Measurements from ENCODE around the gene SLC35C1.

SLC35C1 gene

DNA sequence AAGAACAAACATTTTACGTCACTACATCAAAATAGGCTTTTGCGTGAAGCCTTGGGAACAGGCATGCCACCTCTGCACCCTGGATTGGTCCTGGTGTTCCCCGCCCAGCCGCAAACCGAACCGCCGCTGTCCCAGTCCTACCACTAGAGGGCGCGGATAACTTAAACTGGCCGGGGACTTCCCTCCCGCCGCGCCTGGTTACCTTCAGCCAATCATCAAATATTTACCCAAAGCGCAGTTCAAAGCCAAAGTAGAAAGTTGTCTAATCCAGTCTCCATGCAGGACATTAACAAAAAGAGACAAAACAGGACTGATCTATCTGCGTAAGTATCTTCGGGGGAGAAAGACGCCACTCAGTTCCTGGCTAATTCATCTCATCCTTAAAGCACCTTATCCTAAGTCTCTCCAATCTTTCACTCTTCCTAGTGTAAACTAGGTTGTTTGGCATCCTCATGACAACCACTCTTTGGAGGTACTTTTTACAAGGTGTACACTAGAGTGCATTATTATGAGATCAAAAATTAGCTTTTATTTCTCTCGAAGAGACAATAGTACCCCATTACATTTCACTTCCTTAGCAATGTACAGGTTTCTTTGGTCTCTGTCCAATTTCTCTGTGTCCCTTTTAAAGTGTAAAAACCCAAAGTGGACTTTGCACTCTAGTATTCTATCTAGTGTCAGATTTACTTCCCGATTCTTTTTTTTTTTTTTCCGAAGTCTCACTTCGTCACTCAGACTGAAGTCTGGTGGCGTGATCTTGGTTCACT, 38.4 kb downstream of the SLC35C1 start:
- DNase-seq (ENCODE audit: extremely low read depth in 1 of 2, low read depth in 1 of 2), result peak; percentile 73 to 84

DNA sequence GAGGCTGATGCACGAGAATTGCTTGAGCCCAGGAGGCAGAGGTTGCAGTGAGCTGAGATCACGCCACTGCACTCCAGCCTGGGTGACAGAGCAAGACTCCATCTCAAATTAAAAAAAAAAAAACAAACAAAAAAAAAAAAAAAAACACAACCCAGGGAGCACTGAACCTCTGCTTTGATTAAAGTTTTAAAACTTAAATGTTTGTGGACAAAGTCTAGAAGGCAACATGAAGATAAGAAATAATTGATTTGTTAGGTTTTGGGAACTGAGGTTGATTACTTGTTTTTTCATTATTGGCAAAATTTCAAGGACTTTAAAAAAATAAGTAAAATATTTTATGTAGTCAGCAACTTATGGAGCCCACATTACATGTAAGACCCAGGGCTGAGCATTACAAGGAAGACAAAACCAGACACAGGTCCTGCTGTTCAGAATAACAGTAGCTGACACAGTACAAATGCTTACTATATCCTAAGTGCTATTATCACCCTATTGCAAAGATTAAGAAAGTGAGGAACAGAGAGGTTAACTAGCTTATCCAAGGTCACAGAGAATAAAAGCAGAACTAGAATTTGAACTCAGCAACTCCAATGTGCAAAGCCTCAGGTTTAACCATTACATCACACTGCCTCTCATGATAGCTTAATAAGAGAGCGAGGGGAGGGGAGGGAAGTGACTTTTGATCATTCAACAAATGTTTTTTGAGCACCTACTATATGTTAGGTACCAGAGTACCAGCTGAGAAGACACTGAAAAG, 40.1 kb downstream of the SLC35C1 start:
- DNase-seq (ENCODE audit: extremely low read depth in 1 of 2, low read depth in 1 of 2), result no peak

DNA sequence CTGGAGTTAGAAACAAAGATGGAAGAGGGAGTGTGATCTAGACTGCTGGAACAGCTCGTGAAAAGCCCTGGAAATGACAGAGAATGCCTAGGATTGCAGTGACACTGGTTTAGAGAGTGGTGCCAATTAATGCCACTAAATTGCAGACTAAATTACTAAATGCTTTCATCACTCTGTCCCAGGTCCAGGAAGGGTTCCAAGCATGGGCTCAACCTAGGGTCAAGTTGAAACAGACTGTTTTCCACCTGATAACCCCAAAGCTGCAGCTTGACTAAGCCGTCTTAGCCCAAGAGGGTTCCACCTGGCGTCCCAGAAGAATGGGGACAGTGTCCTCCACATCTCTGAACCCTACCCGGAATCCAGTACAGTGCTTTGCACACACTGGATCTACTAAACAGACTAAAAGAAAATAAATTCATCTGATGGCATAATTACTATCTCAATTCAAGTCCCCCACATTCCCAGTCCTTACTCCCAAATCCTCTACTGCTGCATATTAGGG, 41.3 kb downstream of the SLC35C1 start:
- no peak for DNase-seq (ENCODE audit: extremely low read depth in 1 of 2, low read depth in 1 of 2)

GRCh38 chr11:45846974-45847910, 42.3 kb downstream of the SLC35C1 start, which contains the start of gene CRY2:
TSS of gene CRY2 (plus strand) at chr11:45847475. CDS start at chr11:45847491, 16 bp downstream.
- peak; percentile 94 to 98 for DNase-seq (ENCODE audit: extremely low read depth in 1 of 2, low read depth in 1 of 2)

- peak in 1 of 2 donors; percentile 2 for DNase-seq (ENCODE audit: extremely low read depth in 1 of 2, low read depth in 1 of 2)
Measured at GRCh38 chr11:45847911-45848316, 43.0 kb downstream of the SLC35C1 start.

- no peak for DNase-seq (ENCODE audit: extremely low read depth in 1 of 2, low read depth in 1 of 2)
Measured at GRCh38 chr11:45848654-45849081, 43.7 kb downstream of the SLC35C1 start.

DNA sequence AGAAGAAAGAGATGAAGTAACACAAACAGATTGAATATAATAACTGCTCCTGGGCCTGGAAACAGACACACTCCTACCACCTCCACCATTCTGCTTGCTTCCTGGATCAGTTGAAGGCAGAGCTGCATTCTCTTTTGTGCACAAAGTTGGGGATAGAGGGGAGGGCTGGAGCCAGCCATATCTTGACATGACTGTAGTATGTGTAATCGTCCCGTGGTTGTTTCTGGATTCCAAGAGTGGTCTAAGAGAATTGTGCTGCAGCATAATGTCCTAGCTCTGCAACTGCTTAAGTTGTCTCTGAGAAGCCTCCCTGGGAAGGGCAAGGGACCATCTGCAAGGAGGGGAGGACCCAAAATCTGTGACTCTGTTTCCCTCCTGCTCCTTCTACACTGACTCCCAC, 45.5 kb downstream of the SLC35C1 start:
- no peak for DNase-seq (ENCODE audit: extremely low read depth in 1 of 2, low read depth in 1 of 2)

DNA sequence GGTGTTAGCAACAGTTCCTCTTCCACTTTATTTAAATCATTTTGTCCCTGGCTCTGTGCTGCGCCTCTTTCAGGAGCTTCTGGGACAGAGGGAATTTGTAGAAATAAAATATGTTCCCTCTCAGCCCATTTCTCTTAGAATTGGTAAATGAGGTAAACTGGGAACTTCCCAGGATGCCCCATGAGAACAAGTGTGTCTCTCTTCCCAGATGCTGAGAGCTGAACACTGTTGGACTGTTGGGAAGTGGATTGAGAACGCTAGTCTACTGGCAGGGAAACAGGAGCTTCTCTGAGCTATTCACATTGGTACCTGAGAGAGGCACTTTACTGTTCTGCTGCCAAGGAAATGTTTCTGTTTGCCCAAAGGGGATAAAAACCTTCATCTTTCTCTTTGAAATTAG, 46.3 kb downstream of the SLC35C1 start:
- no peak for DNase-seq (ENCODE audit: extremely low read depth in 1 of 2, low read depth in 1 of 2)

DNA sequence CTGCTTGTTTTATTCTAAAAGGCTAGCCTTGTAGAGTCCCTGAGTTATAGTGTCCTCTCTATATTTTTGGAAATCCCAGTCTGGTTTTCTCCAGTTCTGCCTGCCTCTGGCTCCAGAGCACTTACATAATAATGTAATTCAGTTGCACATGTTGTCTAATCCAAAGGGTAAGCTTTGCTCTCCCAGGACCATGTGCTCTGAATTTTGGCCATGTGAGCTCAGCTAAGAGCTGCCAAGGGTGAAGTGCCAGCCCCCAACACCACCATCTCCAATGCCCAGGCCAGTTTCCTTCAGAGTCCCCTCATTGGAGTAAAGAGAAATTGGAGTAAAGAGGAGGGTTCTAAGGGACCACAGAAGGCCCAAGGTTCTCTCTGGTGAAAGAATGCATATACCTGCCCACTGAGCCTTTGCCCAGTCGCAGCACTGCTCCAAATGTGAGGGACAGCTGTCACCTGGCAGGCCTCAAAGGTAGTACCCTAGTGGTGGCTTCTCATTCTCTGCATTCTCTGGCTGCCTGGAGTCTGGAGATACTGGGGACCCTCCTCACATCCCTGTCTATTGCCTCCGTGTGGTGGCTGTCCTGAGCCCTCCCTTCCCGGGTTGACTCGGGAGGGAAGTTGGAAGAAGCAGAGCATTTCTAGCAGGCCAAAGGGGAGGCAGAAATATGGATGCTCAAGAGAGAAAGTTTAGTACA, 47.2 kb downstream of the SLC35C1 start:
- DNase-seq (ENCODE audit: extremely low read depth in 1 of 2, low read depth in 1 of 2), result no peak

- DNase-seq (ENCODE audit: extremely low read depth in 1 of 2, low read depth in 1 of 2), result no peak
Measured at GRCh38 chr11:45852712-45853101, 47.8 kb downstream of the SLC35C1 start.

DNA sequence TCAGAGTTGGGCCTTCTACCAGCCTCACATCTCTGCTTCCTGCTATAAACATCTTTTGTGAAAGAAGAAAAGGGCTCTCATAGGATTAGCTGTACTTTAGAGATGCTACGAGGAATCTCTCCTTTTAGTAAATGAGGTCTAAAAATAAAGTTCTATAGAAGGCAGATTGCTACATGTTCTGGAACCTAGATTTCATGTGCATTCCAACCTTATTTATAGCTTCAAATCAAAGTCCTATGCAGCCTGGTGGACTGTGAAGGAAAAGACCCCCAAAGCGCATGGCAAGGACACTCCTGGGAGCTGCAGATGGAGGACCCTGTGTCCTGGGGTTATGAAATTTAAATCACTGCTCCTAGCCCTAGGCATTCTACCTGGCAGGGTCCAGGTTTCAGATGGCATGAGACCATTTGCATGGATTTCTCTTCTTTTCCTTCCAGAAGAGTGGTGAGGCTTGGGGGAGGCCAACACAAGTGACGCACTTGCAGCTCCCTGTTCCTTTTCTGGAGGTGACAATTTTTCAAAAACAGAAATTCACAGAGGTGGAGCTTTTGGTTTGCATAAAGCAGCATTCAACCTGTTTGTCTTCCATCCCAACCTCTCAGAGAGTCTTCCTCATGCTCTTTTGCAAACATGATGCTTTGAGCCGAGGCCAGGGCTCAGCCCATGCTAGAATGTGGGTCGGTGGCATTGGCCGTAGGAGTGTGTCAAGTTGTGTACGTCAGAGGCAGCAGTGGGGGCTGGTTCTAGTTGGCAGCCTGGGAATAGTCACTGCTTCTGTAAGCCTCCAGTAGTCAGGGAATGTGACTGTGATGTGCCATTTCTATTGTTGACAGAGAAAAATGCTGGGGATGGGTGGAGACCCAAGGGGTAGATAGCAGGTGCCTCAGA, 48.6 kb downstream of the SLC35C1 start:
- DNase-seq (ENCODE audit: extremely low read depth in 1 of 2, low read depth in 1 of 2), result no peak

- DNase-seq (ENCODE audit: extremely low read depth in 1 of 2, low read depth in 1 of 2), result no peak
Measured at GRCh38 chr11:45855308-45855707, 50.4 kb downstream of the SLC35C1 start.

DNA sequence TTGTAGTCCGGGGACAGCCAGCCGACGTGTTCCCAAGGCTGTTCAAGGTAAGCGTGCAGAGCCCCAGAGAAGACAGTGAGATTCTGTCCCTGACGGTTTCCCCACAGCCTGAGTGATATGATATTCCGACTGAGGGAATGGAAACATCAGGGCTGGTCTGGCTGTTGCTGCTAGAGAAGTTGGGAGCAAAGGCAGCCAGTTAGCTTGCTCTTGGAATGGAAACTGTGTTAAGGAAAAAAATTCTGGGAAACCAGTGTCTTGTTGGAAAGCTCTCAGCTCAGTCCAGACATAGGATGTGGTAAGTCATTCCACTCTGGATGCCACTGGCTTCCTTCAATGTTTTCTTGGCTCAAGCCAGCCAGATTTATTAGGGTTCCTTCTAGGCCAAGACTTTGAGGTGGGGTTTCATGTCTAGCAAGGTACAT, 51.1 kb downstream of the SLC35C1 start:
- no peak for DNase-seq (ENCODE audit: extremely low read depth in 1 of 2, low read depth in 1 of 2)

GRCh38 chr11:45857961-45858474, 53.1 kb downstream of the SLC35C1 start:
- no peak for DNase-seq (ENCODE audit: extremely low read depth in 1 of 2, low read depth in 1 of 2)

DNA sequence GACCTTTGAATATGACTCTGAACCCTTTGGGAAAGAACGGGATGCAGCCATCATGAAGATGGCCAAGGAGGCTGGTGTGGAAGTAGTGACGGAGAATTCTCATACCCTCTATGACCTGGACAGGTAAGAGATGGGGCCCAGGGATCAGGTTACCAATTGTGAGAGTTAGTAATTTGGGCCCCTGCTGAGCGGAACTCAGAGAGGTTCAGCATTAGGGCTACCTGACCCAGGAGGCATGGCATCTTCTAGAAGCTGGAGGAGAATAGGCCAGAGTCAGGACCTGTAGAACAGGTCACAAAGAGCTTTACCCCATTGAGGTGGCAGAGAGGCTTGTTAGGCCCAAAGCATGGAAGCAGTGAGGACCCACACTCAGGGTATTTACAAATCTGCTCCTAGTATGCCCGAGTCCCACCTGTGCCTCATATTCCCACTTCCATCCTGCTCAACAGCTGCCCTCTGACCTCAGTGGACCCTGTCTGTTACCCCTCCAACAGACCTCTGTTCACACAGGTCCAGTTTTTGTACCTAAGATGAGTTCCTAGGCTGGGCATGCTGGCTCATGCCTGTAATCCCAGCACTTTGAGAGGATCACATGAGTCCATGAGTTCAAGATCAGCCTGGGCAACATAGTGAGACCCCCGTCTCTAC, 53.9 kb downstream of the SLC35C1 start:
- no peak for DNase-seq (ENCODE audit: extremely low read depth in 1 of 2, low read depth in 1 of 2)

DNA sequence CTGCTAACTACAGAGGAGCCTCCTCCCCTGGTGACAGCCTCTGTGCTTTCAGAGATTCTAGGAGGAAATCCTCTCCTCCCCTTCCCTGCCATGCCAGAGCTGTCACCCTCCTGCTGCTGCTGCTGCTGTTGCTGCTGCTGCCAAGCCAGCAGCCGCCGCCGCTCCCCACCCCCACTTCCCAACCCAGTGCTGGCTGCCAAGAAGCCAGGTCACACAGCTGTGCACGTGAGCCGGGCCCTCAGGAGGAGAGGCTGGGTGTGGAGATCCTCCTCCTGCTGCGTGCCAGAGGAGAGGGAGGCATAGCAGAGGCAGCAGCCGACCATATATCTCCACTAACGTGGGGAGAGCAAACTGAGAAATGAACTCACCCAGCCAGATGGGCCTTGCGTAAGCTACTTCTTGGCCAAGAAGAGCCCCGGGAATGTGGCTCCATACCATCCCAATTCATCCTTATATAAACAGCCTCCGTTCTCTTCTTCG, 54.8 kb downstream of the SLC35C1 start:
- DNase-seq (ENCODE audit: extremely low read depth in 1 of 2, low read depth in 1 of 2), result no peak

GRCh38 chr11:45860348-45860747, 55.4 kb downstream of the SLC35C1 start:
- DNase-seq (ENCODE audit: extremely low read depth in 1 of 2, low read depth in 1 of 2), result no peak

DNA sequence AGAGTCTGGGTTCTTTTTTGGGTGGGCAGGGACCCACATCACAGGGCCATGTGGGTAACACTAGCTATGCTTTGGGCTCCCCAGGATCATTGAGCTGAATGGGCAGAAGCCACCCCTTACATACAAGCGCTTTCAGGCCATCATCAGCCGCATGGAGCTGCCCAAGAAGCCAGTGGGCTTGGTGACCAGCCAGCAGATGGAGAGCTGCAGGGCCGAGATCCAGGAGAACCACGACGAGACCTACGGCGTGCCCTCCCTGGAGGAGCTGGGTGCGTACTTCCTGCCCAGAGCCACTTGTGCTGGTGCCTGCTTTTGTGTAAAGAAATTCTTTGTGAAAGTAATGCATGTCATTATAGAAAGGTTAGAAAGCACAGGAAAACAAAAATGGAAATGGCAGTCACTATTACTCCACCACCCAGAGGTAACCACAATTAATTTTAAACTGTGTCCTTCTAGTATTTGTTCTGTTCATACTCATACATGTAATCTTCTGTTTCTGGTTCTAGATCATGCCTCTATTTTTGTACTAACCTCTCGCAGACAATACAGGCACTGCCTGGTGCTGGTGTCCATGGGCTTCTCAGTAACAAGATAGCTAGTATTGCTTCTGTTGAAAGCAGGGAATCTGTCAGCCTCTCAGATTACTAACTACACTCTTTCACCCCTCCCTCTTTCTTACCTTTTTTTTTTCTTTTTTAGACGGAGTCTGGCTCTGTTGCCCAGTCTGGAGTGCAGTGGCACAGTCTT, 56.0 kb downstream of the SLC35C1 start:
- no peak for DNase-seq (ENCODE audit: extremely low read depth in 1 of 2, low read depth in 1 of 2)

Measured in activated CD8-positive, alpha-beta memory T cell treated with anti-CD3 and anti-CD28 coated beads for 1 hour (primary cell).